GM10266 (cell line): ENCODE data around the gene PBX1.

ENCODE experiments used
- DNase-seq: peaks from one replicate; pipeline ENCODE4 v3.0.0; 2012; ENCODE audit errors: extremely low spot score
- TF ChIP-seq, protein P1 (sequence below): IDR thresholded peaks from 2 replicates; pipeline ENCODE4 v1.5.1; 2012; ENCODE audit warnings: mild to moderate bottlenecking, low read depth; ENCODE audit not compliant: control insufficient read depth, insufficient read depth; ENCODE audit errors: missing control alignments

The PBX1 gene

GRCh38 chr1:164694505-164694904 is 135.5 kb downstream of the PBX1 start:
- no peak for DNase-seq

GRCh38 chr1:164695956-164696665 is 137.1 kb downstream of the PBX1 start:
- no peak for DNase-seq
- TF ChIP-seq, protein P1, sequence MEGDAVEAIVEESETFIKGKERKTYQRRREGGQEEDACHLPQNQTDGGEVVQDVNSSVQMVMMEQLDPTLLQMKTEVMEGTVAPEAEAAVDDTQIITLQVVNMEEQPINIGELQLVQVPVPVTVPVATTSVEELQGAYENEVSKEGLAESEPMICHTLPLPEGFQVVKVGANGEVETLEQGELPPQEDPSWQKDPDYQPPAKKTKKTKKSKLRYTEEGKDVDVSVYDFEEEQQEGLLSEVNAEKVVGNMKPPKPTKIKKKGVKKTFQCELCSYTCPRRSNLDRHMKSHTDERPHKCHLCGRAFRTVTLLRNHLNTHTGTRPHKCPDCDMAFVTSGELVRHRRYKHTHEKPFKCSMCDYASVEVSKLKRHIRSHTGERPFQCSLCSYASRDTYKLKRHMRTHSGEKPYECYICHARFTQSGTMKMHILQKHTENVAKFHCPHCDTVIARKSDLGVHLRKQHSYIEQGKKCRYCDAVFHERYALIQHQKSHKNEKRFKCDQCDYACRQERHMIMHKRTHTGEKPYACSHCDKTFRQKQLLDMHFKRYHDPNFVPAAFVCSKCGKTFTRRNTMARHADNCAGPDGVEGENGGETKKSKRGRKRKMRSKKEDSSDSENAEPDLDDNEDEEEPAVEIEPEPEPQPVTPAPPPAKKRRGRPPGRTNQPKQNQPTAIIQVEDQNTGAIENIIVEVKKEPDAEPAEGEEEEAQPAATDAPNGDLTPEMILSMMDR, result no peak

More at GRCh38 chr1:164694505-164694904, 135.5 kb downstream of the PBX1 start:
- TF ChIP-seq, protein P1, result no peak

GRCh38 chr1:164699815-164700491 is 141.0 kb downstream of the PBX1 start:
- TF ChIP-seq, protein P1, result no peak
- DNase-seq, result no peak

- DNase-seq, result no peak
These were observed 141.7 kb downstream of the PBX1 start for GRCh38 chr1:164700683-164701082.

DNA sequence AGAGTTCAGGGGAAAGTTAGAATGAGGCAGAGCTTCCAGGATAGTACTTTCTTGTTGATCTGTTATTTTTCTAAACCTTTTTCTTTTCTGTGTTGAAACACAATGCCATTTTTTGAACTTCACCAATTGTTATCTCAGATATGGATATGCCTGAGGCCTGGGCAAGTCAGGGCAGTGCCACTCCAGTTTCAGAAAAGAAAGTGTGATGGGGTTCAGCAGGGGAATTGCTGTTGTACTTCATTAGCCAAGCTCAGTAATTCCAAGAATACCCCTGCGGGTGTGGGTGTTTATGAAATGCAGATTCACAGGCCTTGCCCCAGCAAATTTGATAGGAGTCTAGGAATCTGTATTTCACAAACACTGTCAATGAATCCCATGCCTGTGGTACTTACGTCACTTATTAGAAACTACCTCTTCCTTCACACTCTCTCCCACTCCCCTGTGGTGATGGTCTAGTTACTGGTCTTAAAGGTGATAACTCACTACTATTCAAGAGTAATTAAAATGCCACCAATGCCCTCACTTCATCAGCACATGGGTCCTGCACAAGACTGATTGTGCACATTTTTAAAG is 142.3 kb downstream of the PBX1 start:
- no peak for DNase-seq
- TF ChIP-seq, protein P1, result no peak

More at GRCh38 chr1:164700683-164701082, 141.7 kb downstream of the PBX1 start:
- TF ChIP-seq, protein P1, result no peak

DNA sequence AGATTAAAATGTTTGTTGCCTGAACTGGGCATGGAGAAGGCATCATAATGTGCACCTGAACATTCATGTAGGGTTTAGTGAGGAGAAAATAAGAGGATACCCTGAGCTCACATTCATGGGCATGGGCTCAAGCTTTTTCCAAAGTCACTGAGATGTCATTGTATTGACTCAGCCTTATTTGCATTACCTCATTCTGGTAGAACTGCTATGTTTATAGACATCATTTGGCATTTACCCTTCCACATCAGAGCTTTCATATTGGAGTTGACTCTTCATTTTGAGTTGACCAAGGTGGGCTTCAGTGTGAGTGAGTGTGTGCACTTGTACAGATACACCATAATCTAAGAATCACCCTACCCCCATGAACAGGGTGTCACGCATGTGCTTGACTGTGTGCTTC is 143.2 kb downstream of the PBX1 start:
- DNase-seq, result no peak
- TF ChIP-seq, protein P1, result no peak

DNA sequence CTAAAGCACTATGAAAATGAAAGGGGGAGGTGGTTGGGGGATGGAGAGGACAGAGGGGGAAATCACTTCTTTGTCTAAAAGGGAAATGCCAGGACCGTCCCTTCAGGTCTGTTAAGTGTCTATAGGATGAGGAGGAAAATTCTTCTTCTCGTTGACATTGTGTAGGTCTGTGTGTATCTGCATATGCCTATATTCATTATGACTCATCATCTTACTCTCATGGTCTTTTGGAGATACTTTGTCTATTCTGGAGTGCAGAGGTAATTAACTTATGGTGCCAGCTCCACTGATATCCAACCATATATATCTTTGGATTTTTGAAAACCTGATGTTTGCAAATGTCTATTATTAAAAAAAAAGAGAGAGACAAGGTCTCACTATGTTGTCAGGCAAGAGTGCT is 143.7 kb downstream of the PBX1 start:
- TF ChIP-seq, protein P1, result no peak
- no peak for DNase-seq
